Medulla oblongata (tissue), 1 donor: ENCODE measurements around the gene LCE1B.

Experiments used
- DNase-seq: peaks from one replicate; pipeline ENCODE4 v3.0.0-alpha.2; 2015; ENCODE audit errors: extremely low spot score

LCE1B gene

GRCh38 chr1:152861374-152861773 is 49.6 kb downstream of the LCE1B start:
- DNase-seq, result no peak
